HepG2 (cell line): ENCODE results near the gene TXNDC2.

Experiments
- CTCF ChIP-seq: sonication (generic); formaldehyde crosslinking; IDR thresholded peaks from 2 replicates; pipeline ENCODE4 v1.5.0; 2020; ENCODE audit warnings: mild to moderate bottlenecking, missing genetic modification reagents, moderate library complexity
- ETV6 ChIP-seq: sonication (generic); formaldehyde crosslinking; conservative IDR thresholded peaks from 2 replicates; pipeline ENCODE4 v1.4.0; 2020; ENCODE audit warnings: missing genetic modification reagents
- HMGXB4 ChIP-seq, 2 experiments: sonication (generic) in 1 of 2; formaldehyde crosslinking in 1 of 2; IDR thresholded peaks; 2 replicates each; pipeline versions ENCODE4 v1.4.0 to v1.6.1; 2018 to 2020; ENCODE audit warnings: missing genetic modification reagents in 2 of 2, borderline replicate concordance in 1 of 2, low read depth in 1 of 2, mild to moderate bottlenecking in 1 of 2, missing biosample characterization in 1 of 2
- KIAA2018 ChIP-seq: sonication (generic); formaldehyde crosslinking; IDR thresholded peaks from 2 replicates; pipeline ENCODE4 v1.5.0; 2020; ENCODE audit warnings: mild to moderate bottlenecking, missing genetic modification reagents, borderline replicate concordance
- PLSCR1 ChIP-seq: sonication (generic); formaldehyde crosslinking; IDR thresholded peaks from 2 replicates; pipeline ENCODE4 v1.5.0; 2020; ENCODE audit warnings: missing genetic modification reagents, mild to moderate bottlenecking, borderline replicate concordance
- POLR2A ChIP-seq, 2 experiments: IDR thresholded peaks; 2 replicates each; pipeline ENCODE4 v1.6.1; 2011; ENCODE audit warnings: low read depth in 2 of 2, low read length in 2 of 2, mild to moderate bottlenecking in 1 of 2, moderate library complexity in 1 of 2; ENCODE audit not compliant: insufficient read depth in 1 of 2
- ZNF121 ChIP-seq: sonication (generic); formaldehyde crosslinking; IDR thresholded peaks from 2 replicates; pipeline ENCODE4 v1.5.0; 2020; ENCODE audit warnings: mild to moderate bottlenecking, missing genetic modification reagents
- ZNF574 ChIP-seq: sonication (generic); formaldehyde crosslinking; IDR thresholded peaks from 2 replicates; pipeline ENCODE4 v1.4.0; 2020; ENCODE audit warnings: missing genetic modification reagents
- ZNF672 ChIP-seq: sonication (generic); formaldehyde crosslinking; IDR thresholded peaks from 2 replicates; pipeline ENCODE4 v1.8.1; 2022; ENCODE audit warnings: missing genetic modification reagents
- ZNF674 ChIP-seq: sonication (generic); formaldehyde crosslinking; IDR thresholded peaks from 2 replicates; pipeline ENCODE4 v1.5.0; 2020; ENCODE audit warnings: low read depth, mild to moderate bottlenecking, missing genetic modification reagents

- no peak for TF ChIP-seq POLR2A (IDR thresholded peaks at IDR 0.05; ENCODE audit: insufficient read depth in 1 of 2, low read depth in 2 of 2, low read length in 2 of 2)
- no peak for TF ChIP-seq PLSCR1 (CRISPR knock-in tag)
- no peak for TF ChIP-seq ZNF574 (CRISPR knock-in tag)
- no peak for TF ChIP-seq ZNF121 (CRISPR knock-in tag)
- no peak for TF ChIP-seq ETV6 (CRISPR knock-in tag)
- TF ChIP-seq ZNF672: no peak
- TF ChIP-seq ZNF674: no peak
- TF ChIP-seq HMGXB4 (CRISPR knock-in tag; IDR thresholded peaks at IDR 0.05; ENCODE audit: borderline replicate concordance in 1 of 2, low read depth in 1 of 2): no peak
- no peak for TF ChIP-seq CTCF (CRISPR knock-in tag)
- no peak for TF ChIP-seq KIAA2018
These were observed 37.0 kb downstream of the TXNDC2 start for GRCh38 chr18:9922592-9923311.
